Retinal pigment epithelial cell (primary cell): Measurements from ENCODE around the gene LRRC41.
"Not testable (repeated sequence)": the region's sequence is repeated elsewhere in the genome, so short reads cannot be mapped to it uniquely, and the experiment has no call there.

Experiments
- DNase-seq: peaks from one replicate; pipeline ENCODE4 v3.0.0-alpha.2; 2010; ENCODE audit warnings: low read depth
- H3K4me3 ChIP-seq: 2 replicates; pipeline ENCODE4 v1.5.1; 2011; ENCODE audit warnings: mild to moderate bottlenecking, low read length, control low read depth, moderate library complexity
- CTCF ChIP-seq: conservative IDR thresholded peaks from 2 replicates; pipeline ENCODE4 v1.5.1; 2011; ENCODE audit warnings: low read depth, low read length, control low read depth, inconsistent platforms

The LRRC41 gene

GRCh38 chr1:46242918-46243317 lies 60.5 kb downstream of the LRRC41 start:
- no peak for TF ChIP-seq CTCF
- H3K4me3 ChIP-seq: no peak overlapping the region
- no peak for DNase-seq

- H3K4me3 ChIP-seq, DNase-seq: not testable (repeated sequence)
These were observed 61.7 kb downstream of the LRRC41 start for GRCh38 chr1:46241733-46242132.

GRCh38 chr1:46238865-46239264 lies 64.6 kb downstream of the LRRC41 start:
- H3K4me3 ChIP-seq, DNase-seq: not testable (repeated sequence)

GRCh38 chr1:46236882-46237281 lies 66.5 kb downstream of the LRRC41 start:
- TF ChIP-seq CTCF: no peak
- no peak for DNase-seq
- no peak overlapping the region for H3K4me3 ChIP-seq

- not testable (repeated sequence) for DNase-seq, H3K4me3 ChIP-seq
These were observed 72.2 kb downstream of the LRRC41 start for GRCh38 chr1:46231231-46231630.
